HG02870 (cell line): ENCODE measurements around the gene NR6A1.

Experiments used
- ATAC-seq: cut with Tn5 transposase; IDR thresholded peaks from one replicate; pipeline ENCODE4 v1.9.1; 2021; ENCODE audit warnings: mild to moderate bottlenecking, moderate library complexity; ENCODE audit not compliant: unreplicated experiment

NR6A1 gene

GRCh38 chr9:124477648-124478285 lies 293.3 kb downstream of the NR6A1 start:
- no peak for ATAC-seq

DNA sequence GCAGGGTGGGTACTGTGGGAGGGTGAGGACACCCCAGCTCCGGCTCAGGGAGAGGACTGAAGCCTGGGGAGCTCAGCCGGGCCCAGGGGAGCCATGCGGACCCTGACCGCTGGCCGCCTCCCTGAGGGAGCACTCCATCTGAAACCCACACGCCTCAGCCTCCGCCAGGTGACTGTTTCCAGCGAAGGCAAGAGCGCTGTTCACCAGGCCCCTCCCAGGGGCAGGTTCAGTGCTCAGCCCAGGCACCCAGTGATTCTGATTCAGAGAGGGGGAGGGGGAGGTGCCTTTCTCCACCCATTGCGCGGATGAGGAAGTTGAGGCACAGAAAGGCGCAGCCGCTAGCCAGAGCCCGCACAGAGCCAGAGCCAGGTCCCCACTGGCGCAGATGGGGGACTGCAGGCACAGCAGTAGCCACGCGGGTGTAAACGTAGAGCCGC lies 293.9 kb downstream of the NR6A1 start:
- no peak for ATAC-seq

GRCh38 chr9:124475868-124476690 lies 295.0 kb downstream of the NR6A1 start:
- no peak for ATAC-seq

DNA sequence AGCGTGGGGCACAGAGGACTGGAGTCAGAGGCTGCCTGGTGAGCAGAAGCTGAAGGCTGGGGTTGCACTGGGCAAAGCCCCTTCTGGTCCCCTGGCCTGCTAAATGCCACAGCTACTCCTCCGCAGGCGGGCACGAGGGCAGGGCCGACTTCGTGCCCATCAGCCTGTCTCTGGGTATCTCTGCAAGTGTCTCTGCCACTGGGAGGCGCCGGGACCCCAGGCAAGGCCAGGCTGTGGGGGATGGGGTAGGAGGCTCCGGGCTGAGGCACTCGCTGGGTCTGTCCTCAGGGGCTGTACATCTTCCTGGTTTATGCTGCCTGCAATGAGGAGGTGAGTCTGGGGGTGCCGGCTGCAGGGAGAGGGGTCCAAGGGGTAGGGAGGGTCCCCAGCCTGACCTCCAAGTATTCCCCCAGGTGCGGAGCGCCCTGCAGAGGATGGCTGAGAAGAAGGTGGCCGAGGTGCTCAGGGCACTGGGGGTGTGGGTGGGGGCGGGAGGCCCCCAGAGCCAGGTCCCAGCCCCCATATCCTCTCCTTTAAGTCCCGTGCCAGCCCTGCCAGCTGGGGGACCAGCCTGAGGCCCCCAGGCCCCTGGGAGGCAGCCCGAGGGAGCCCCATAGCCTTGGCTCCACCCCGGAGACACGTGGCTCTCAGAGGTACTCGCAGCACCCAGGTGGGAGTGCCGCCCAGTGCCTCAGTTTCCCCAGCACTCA lies 295.8 kb downstream of the NR6A1 start:
- no peak for ATAC-seq

- ATAC-seq, result no peak
Observed at GRCh38 chr9:124474151-124474550, 297.0 kb downstream of the NR6A1 start.

DNA sequence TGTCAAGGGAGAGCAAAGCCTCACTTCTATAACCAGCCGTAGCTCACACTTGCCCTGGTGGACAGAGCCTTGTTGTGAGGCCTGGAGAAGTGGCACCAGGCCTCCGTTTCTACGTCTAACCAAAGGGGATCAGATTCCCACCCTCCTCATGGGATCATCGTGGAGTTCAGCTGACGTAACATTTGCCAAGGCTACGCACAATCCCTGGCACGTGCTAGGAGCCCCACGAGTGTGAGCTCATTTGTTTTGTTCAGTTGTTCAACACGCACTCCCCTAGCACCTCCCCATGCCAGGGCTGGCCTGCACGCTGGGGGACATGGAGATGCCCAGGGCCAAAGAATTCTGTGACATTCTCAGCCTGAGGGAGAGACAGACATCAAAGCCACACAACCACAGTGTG lies 297.8 kb downstream of the NR6A1 start:
- ATAC-seq, result no peak

DNA sequence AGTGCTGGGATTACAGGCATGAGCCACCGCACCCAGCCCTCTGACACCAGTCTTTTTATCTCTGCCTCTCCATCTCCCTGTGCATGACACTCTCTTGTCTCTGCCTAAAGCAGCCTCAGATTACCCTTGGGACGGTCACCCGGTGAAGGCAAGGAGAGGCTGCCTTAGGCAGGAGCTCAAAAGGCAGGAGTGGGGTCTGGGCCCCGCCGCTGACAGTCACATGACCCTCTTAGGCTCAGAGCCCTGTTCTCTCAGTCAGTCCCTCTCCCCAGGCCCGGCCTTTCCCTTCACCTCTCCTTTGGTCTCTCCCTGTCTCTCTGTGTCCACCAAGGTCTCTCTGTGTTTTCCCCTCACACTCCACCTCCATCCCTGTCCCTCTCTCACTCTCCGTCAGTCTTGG lies 298.3 kb downstream of the NR6A1 start:
- ATAC-seq, result no peak

DNA sequence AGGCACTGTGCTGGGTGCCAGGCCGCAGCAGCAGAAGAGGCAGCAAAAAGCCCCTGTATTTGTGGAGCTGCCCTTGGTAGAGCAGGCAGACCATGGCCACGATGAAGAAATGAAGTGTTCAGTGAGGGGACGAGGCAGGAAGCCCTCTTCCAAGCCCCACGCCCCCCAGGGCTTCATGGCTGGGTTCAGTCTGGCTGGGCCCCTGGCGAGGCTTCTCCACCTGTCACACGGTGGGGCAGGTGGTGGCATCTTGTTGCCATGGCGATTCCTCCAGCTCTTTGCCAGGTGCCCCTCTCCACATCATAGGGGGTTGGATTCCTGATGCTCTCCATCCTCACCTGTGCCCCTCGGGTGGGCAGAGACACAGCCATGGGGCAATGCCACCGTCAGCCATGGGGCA lies 299.4 kb downstream of the NR6A1 start:
- ATAC-seq, result no peak

GRCh38 chr9:124470726-124471125 lies 300.4 kb downstream of the NR6A1 start:
- ATAC-seq, result no peak

DNA sequence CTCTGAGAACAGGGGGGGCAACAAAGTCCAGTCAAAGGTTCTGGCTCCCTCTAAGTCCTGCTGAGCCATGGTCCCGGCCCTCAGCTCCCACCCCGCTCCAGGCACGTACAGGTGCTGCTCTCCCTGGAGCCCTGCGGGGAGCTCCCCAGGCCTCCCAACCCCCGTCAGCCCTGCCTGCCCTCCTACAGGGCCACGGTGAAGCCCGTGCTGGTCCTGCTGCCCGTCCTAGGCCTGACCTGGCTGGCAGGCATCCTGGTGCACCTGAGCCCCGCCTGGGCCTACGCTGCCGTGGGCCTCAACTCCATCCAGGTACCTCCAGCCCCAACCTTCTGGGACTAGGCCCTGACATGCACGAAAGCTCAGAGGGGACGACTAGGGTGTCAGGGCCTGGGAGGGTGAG lies 300.8 kb downstream of the NR6A1 start:
- no peak for ATAC-seq

GRCh38 chr9:124469011-124469832 lies 301.9 kb downstream of the NR6A1 start:
- no peak for ATAC-seq

DNA sequence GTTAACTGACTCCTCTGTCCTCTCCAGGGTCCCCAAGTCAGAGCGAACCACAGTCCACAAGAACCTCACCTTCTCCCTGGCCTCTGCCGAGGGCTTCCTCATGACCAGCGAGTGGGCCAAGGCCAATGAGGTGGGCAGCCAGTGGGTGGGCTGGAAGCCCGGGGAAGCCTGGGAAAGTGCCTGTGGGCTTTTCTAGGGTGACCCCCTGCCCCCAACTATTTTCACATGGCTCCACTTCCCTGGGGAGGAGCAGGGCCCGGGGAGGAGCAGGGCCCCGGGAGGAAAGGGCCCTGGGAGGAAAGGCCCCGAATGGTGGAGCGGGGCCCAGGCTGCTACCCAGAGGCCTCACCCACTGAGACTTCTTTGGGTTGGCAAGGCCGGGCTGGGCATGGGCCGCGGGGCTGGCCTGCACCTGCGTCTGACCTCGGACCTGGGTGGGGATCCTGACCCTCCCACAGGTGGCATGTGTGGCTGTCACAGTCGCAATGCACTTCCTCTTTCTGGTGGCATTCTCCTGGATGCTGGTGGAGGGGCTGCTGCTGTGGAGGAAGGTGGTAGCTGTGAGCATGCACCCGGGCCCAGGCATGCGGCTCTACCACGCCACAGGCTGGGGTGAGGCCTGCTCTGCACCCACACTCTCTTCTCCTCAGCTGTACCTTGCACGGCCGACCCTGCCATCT lies 302.9 kb downstream of the NR6A1 start:
- ATAC-seq, result no peak

DNA sequence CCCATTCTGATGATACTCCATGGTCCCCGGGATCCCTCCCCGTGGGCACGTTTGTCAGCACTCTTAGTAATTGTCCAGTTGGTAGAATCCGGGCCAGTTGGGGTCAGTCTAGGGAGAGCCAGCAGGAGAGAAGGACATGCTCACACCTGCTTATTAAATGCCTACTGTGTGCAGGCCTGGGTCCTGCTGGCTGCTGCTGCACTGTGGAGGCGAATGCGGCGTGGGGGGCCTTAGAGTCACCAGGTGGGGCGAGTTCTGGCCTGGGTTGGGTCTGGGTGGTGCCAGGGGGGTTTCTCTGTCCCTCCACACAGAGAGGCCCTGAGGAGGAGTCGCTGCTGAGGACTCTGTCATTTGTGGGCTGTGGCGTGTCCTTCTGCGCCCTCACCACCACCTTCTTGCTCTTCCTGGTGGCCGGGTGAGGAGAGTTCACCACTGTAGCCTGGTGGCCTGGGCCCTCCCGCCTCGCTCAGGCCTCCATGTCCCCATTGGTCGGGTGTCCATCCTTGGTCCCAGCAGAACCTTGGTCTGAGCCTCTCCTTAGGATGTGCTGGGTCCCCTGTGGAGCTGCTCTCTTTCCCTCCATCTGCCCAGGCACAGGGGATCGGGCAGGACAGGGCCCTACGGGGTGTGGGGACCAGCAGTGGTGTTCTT lies 303.6 kb downstream of the NR6A1 start:
- ATAC-seq, result no peak
